Smooth muscle cell (in vitro differentiated cells): ENCODE results near the gene POTEF. TPM values are rescaled to one million over a fixed set of nuclear protein-coding genes. Genes with fewer than 3 reads are reported as not detected.
"Not testable (repeated sequence)": the region's sequence is repeated elsewhere in the genome, so short reads cannot be mapped to it uniquely, and the experiment has no call there.

Experiments
- DNase-seq: peaks from one replicate; lab custom pipeline; 2025; ENCODE audit not compliant: unreplicated experiment; lab: John Stamatoyannopoulos, UW
- H2AFZ ChIP-seq: fragments of 200-600 bp; sonication (generic); 2 replicates; pipeline ENCODE4 v1.6.0; 2016; ENCODE audit warnings: antibody characterized with exemption, low read depth, mild to moderate bottlenecking
- H3F3A ChIP-seq: fragments of 200-600 bp; sonication (generic); 2 replicates; pipeline ENCODE4 v1.6.0; 2017; ENCODE audit warnings: antibody characterized with exemption, low read depth
- H3K27ac ChIP-seq: fragments of 200-600 bp; sonication (generic); 2 replicates; pipeline ENCODE4 v1.5.1; 2016; ENCODE audit warnings: low read depth, mild to moderate bottlenecking
- H3K27me3 ChIP-seq: fragments of 200-600 bp; sonication (generic); 2 replicates; pipeline ENCODE4 v1.6.1; 2016; ENCODE audit warnings: low read depth, mild to moderate bottlenecking
- H3K36me3 ChIP-seq: fragments of 200-600 bp; sonication (generic); 2 replicates; pipeline ENCODE4 v1.5.1; 2016; ENCODE audit warnings: low read depth
- H3K4me1 ChIP-seq: fragments of 200-600 bp; sonication (generic); 2 replicates; pipeline ENCODE4 v1.5.1; 2016; ENCODE audit warnings: low read depth
- H3K4me2 ChIP-seq: fragments of 200-600 bp; sonication (generic); 2 replicates; pipeline ENCODE4 v1.6.0; 2016; ENCODE audit warnings: mild to moderate bottlenecking
- H3K4me3 ChIP-seq: fragments of 200-600 bp; sonication (generic); 2 replicates; pipeline ENCODE4 v1.5.1; 2016; ENCODE audit warnings: mild to moderate bottlenecking
- H3K79me2 ChIP-seq: fragments of 200-600 bp; sonication (generic); 2 replicates; pipeline ENCODE4 v1.6.0; 2016; ENCODE audit warnings: low read depth, mild to moderate bottlenecking
- H3K9ac ChIP-seq: fragments of 200-600 bp; sonication (generic); 2 replicates; pipeline ENCODE4 v1.6.0; 2016; ENCODE audit warnings: low read depth
- H3K9me3 ChIP-seq: fragments of 200-600 bp; sonication (generic); replicated peaks from 2 replicates; pipeline ENCODE4 v1.5.1; 2016; ENCODE audit warnings: low read depth
- H4K20me1 ChIP-seq: fragments of 200-600 bp; sonication (generic); 2 replicates; pipeline ENCODE4 v1.6.0; 2016; ENCODE audit warnings: low read depth
- CTCF ChIP-seq: fragments of 200-600 bp; sonication (generic); IDR thresholded peaks from 2 replicates; pipeline ENCODE4 v1.5.1; 2017; ENCODE audit warnings: borderline replicate concordance, mild to moderate bottlenecking, antibody characterized with exemption; ENCODE audit not compliant: insufficient read depth, poor library complexity, severe bottlenecking
- WGBS: methylation state at CpG from one replicate; pipeline ENCODE4 v1.1.7; 2016; ENCODE audit warnings: low lambda C conversion rate; 5-methylcytosine and 5-hydroxymethylcytosine counted together
- polyA plus RNA-seq: library from polyadenylated mRNA; unstranded; fragments of >200 nt; fragmentation: Nextera tagmentation; extraction: Ambion mirVana; gene quantifications from 2 replicates; pipeline ENCODE4 v1.2.1, GENCODE V29; 2016
- total RNA-seq: library from RNA; depleted of rRNA; stranded (reverse); fragments of >200 nt; gene quantifications from 2 replicates; pipeline ENCODE4 v1.2.3, GENCODE V29; 2014

POTEF gene
- total RNA-seq: 9.7 and 13.1 TPM in 2 replicates
- polyA plus RNA-seq: 2.8 and 7.3 TPM in 2 replicates

- not testable (repeated sequence) for H3K36me3 ChIP-seq, DNase-seq, H4K20me1 ChIP-seq, H3K9me3 ChIP-seq, H3F3A ChIP-seq, H3K4me1 ChIP-seq, H3K9ac ChIP-seq, H3K27ac ChIP-seq, H3K27me3 ChIP-seq
- peaks cover 26% of the 10 kb centered on the region for H3K79me2 ChIP-seq
- WGBS: 1% methylated on average over 19 of the region's 29 CpGs
- H3K4me3 ChIP-seq: peak within 1 kb of the TSS; percentile 53
- peak within 1 kb of the TSS; percentile 81 for H3K4me2 ChIP-seq
- H2AFZ ChIP-seq: peak within 1 kb of the TSS; percentile 30
These were observed at the start of gene POTEF for GRCh38 chr2:130129120-130129829. TSS of gene POTEF (minus strand) at chr2:130129222. CDS start at chr2:130120515, 8,707 bp downstream.

GRCh38 chr2:130174866-130175265, 45.8 kb upstream of the POTEF start:
- not testable (repeated sequence) for H3K4me2 ChIP-seq, H3K27ac ChIP-seq, H3K27me3 ChIP-seq, H3K36me3 ChIP-seq, H3K9ac ChIP-seq, H3K4me1 ChIP-seq, H2AFZ ChIP-seq, DNase-seq, H3K9me3 ChIP-seq, H3F3A ChIP-seq, H3K4me3 ChIP-seq
- Histone ChIP-seq H4K20me1 (peaks cover 25% of the 10 kb centered on the region), H3K79me2 (peaks cover 37% of the 10 kb centered on the region)
- WGBS: 94% methylated on average over 5 of the region's 5 CpGs

- no peak for TF ChIP-seq CTCF
- no peak overlapping the region for H2AFZ ChIP-seq
- H3K36me3 ChIP-seq: peaks cover 4% of the 10 kb centered on the region
- no peaks in the 10 kb centered on the region for H3K4me1 ChIP-seq
- peaks cover 4% of the 10 kb centered on the region for H3K79me2 ChIP-seq
- WGBS: 94% methylated on average over 7 of the region's 7 CpGs
- H3K9me3 ChIP-seq: no peaks in the 10 kb centered on the region
- no peaks in the 10 kb centered on the region for H4K20me1 ChIP-seq
- H3F3A ChIP-seq: no peaks in the 10 kb centered on the region
- H3K4me2 ChIP-seq: no peak overlapping the region
- H3K27me3 ChIP-seq: no peaks in the 10 kb centered on the region
- no peak overlapping the region for H3K27ac ChIP-seq
- H3K9ac ChIP-seq: no peak overlapping the region
- no peak for DNase-seq
- H3K4me3 ChIP-seq: no peak overlapping the region
These were observed 40.9 kb upstream of the POTEF start for GRCh38 chr2:130169896-130170295.

- not testable (repeated sequence) for H3K79me2 ChIP-seq, DNase-seq
- WGBS: 97% methylated on average over 3 of the region's 3 CpGs
These were observed 40.1 kb upstream of the POTEF start for GRCh38 chr2:130169163-130169562.

GRCh38 chr2:130166611-130167010, 37.6 kb upstream of the POTEF start:
- 85% methylated on average over 3 of the region's 3 CpGs for WGBS
- H3K9me3 ChIP-seq, H3K9ac ChIP-seq, H3K27ac ChIP-seq, H3K27me3 ChIP-seq, H3F3A ChIP-seq, DNase-seq, H3K4me2 ChIP-seq, H2AFZ ChIP-seq, H3K4me3 ChIP-seq, H3K4me1 ChIP-seq, H3K79me2 ChIP-seq, H4K20me1 ChIP-seq, H3K36me3 ChIP-seq: not testable (repeated sequence)

More at GRCh38 chr2:130169163-130169562, 40.1 kb upstream of the POTEF start:
- not testable (repeated sequence) for H3K27me3 ChIP-seq, H3K4me1 ChIP-seq, H3K4me3 ChIP-seq, H3F3A ChIP-seq, H4K20me1 ChIP-seq, H2AFZ ChIP-seq, H3K36me3 ChIP-seq, H3K9me3 ChIP-seq, H3K9ac ChIP-seq, H3K27ac ChIP-seq, H3K4me2 ChIP-seq
